Keratinocyte (primary cell): ENCODE data around the gene CPT2.

Experiments
- EZH2 ChIP-seq: IDR thresholded peaks from one replicate; pipeline ENCODE4 v1.6.1; 2012; ENCODE audit warnings: inconsistent platforms, mild to moderate bottlenecking, low read length, moderate library complexity
- TF ChIP-seq, protein P1 (sequence below), 3 experiments: IDR thresholded peaks in 1 of 3; conservative IDR thresholded peaks in 1 of 3; optimal IDR thresholded peaks in 1 of 3; 2 replicates in 2 of 3; 3 replicates in 1 of 3; pipeline versions ENCODE3 to v1.5.1; 2011; ENCODE audit warnings: low read length in 3 of 3, mild to moderate bottlenecking in 3 of 3, moderate library complexity in 2 of 3, control low read depth in 1 of 3, inconsistent platforms in 1 of 3; ENCODE audit not compliant: insufficient read depth in 2 of 3; ENCODE audit errors: extremely low read depth in 1 of 3

DNA sequence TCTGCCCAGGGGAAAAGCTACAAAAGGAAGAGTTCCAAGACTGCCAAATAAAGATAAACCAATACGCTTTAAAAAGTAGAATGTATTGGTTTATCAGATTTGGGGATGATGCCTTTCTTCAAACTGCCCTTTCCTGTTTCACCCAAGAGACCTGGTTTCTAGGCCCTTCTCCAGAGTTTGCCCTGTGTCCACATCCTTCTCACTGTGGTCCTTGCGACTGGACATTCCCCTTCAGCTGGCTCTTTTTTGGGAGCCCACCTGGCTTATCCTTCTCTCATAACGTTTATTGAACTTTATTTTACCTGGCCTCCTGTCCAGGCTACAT, 24.3 kb downstream of the CPT2 start:
- TF ChIP-seq, protein P1, sequence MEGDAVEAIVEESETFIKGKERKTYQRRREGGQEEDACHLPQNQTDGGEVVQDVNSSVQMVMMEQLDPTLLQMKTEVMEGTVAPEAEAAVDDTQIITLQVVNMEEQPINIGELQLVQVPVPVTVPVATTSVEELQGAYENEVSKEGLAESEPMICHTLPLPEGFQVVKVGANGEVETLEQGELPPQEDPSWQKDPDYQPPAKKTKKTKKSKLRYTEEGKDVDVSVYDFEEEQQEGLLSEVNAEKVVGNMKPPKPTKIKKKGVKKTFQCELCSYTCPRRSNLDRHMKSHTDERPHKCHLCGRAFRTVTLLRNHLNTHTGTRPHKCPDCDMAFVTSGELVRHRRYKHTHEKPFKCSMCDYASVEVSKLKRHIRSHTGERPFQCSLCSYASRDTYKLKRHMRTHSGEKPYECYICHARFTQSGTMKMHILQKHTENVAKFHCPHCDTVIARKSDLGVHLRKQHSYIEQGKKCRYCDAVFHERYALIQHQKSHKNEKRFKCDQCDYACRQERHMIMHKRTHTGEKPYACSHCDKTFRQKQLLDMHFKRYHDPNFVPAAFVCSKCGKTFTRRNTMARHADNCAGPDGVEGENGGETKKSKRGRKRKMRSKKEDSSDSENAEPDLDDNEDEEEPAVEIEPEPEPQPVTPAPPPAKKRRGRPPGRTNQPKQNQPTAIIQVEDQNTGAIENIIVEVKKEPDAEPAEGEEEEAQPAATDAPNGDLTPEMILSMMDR (optimal IDR thresholded peaks at IDR 0.05 in 1 of 3, IDR thresholded peaks at IDR 0.05 in 1 of 3, conservative IDR thresholded peaks at IDR 0.05 in 1 of 3; ENCODE audit: extremely low read depth in 1 of 3, insufficient read depth in 2 of 3, low read length in 3 of 3) = no peak
- TF ChIP-seq EZH2 = no peak
